ENCODE measurements around the gene LSM10.

DNA sequence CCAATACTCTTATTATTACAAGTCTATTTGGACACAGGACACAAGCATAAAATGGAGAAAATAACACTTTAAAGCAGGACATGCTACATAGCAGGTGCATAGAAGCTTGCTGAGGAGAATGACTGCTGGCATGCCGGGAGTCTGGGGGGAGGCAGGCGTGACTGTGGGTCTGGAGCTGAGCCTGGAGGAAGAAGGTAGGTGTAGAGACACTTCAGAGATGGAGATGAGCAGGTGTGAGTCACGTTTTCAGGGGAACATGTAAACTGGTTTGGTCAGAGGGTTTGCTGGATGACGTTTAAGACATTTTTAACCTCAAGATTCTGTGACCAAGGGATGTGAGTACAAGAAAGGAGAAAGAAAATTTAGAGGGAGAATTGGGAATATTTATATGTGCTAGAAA lies 28.1 kb upstream of the LSM10 start:
- no peak for TF ChIP-seq EZH2phosphoT487 (conservative IDR thresholded peaks at IDR 0.05; ENCODE audit: low read length)
- TF ChIP-seq, protein P1, sequence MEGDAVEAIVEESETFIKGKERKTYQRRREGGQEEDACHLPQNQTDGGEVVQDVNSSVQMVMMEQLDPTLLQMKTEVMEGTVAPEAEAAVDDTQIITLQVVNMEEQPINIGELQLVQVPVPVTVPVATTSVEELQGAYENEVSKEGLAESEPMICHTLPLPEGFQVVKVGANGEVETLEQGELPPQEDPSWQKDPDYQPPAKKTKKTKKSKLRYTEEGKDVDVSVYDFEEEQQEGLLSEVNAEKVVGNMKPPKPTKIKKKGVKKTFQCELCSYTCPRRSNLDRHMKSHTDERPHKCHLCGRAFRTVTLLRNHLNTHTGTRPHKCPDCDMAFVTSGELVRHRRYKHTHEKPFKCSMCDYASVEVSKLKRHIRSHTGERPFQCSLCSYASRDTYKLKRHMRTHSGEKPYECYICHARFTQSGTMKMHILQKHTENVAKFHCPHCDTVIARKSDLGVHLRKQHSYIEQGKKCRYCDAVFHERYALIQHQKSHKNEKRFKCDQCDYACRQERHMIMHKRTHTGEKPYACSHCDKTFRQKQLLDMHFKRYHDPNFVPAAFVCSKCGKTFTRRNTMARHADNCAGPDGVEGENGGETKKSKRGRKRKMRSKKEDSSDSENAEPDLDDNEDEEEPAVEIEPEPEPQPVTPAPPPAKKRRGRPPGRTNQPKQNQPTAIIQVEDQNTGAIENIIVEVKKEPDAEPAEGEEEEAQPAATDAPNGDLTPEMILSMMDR (IDR thresholded peaks at IDR 0.05; ENCODE audit: insufficient read depth, low read length, poor library complexity, severe bottlenecking): no peak

Data from SU-DHL-6 (cell line).